Esophagus squamous epithelium (tissue), 5 donors: ENCODE results near the gene MED7. TPM values are rescaled to one million over a fixed set of nuclear protein-coding genes. Genes with fewer than 3 reads are reported as not detected.

Source experiments
- DNase-seq: peaks from one replicate; lab custom pipeline; 2025; lab: John Stamatoyannopoulos, UW
- H3K27ac ChIP-seq, 4 donors: fragments of 200-600 bp; sonication (generic); one replicate each; pipeline ENCODE4 v1.5.1; 2016 to 2019; ENCODE audit warnings: mild to moderate bottlenecking in 1 of 4
- H3K27me3 ChIP-seq, 4 donors: fragments of 200-600 bp; sonication (generic); 1 replicate in 3 of 4; 2 replicates in 1 of 4; pipeline versions ENCODE4 v1.5.1 to v1.6.0; 2017 to 2021; ENCODE audit warnings: antibody characterized with exemption in 1 of 4
- H3K36me3 ChIP-seq, 3 donors: fragments of 200-600 bp; sonication (generic); one replicate each; pipeline ENCODE4 v1.5.1; 2016 to 2019
- H3K4me1 ChIP-seq, 3 donors: fragments of 200-600 bp; sonication (generic); one replicate each; pipeline ENCODE4 v1.5.1; 2017 to 2019
- H3K4me3 ChIP-seq, 4 donors: fragments of 200-600 bp; sonication (generic); 1 replicate in 3 of 4; 2 replicates in 1 of 4; pipeline ENCODE4 v1.5.1; 2016 to 2019; ENCODE audit warnings: mild to moderate bottlenecking in 2 of 4, moderate library complexity in 1 of 4
- H3K9me3 ChIP-seq, 3 donors: fragments of 200-600 bp; sonication (generic); one replicate each; pipeline ENCODE4 v1.5.1; 2016 to 2019
- CTCF ChIP-seq, 6 experiments: fragments of 450-650 bp in 4 of 6; fragments of 200-600 bp in 2 of 6; sonication (generic) in 2 of 6; IDR thresholded peaks; one replicate each; pipeline ENCODE4 v1.5.1; 2016 to 2019; ENCODE audit warnings: antibody characterized with exemption in 6 of 6, mild to moderate bottlenecking in 4 of 6, moderate library complexity in 4 of 6
- POLR2A ChIP-seq, 4 donors: fragments of 450-650 bp; IDR thresholded peaks; one replicate each; pipeline ENCODE4 v1.6.1; 2017; ENCODE audit warnings: antibody characterized with exemption in 4 of 4, mild to moderate bottlenecking in 4 of 4, moderate library complexity in 3 of 4
- WGBS, 2 donors: methylation state at CpG; one replicate each; pipeline ENCODE4 v1.1.5; 2018; 5-methylcytosine and 5-hydroxymethylcytosine counted together
- intact Hi-C: fragments of 100-400 bp; cut with DNase I; formaldehyde crosslinking; loops from one replicate; pipeline ENCODE4 v1.15.0; 2022
- total RNA-seq, 4 donors: library from RNA; depleted of rRNA; stranded (reverse); fragments of >200 nt; gene quantifications; one replicate each; pipeline ENCODE4 v1.1.0, GENCODE V29; 2016
- donor health status: DM: yes; HTN: yes; CAD: no.

MED7 gene
- total RNA-seq, 4 donors from 2014 or later, result 4.7 to 8.3 (median 6.9) TPM

DNA sequence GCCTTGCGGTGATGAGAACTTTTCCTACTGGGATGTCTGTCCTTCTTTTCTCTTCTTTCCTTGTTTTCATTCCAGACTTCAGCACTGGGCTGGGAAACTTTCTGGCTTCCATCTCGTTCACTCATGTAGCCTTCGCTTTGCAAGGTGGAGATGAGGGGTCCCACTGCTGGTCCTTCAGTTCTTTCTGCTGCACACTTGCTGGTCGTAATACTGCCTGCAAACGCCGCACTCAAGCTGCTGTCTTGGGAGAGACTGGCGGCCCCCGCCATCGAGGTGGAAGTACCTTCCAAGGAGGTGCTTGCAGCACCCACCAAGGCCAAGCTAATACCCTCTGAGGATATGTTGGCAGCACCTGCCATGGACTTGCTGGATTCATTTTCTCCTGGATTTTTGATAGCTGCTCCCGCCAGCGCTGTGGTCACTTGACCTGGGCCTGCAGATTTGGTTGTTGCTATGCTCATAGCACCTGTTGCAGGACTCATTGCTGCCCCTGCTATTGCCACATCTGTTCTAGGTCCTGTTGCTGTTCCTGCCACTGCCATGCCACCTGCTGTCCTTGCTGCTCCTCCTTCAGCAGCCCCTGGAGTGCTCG is 20.4 kb upstream of the MED7 start:
- no peak for TF ChIP-seq POLR2A (IDR thresholded peaks at IDR 0.05)
- no peak for TF ChIP-seq CTCF (IDR thresholded peaks at IDR 0.05)

DNA sequence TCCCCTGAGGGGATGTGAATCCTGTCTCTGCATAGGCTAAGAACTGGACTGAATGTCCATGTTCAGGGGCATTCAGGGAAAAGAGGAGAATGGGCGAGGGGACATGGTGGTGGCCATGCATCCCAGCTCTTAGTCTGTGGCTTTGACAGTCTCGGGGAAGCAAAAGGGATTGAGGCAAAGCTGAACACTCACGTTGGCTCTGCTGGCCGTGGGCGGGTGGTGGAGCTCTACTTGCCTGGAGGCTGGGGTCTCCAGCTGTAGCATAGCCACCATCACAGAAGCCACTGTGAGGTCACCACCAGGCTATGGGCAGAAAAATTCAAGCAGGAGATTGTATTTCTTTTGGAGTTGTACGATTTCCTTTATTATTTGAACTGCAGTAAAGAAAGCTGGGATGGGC is 19.3 kb upstream of the MED7 start:
- H3K4me1 ChIP-seq, result no peaks in the 10 kb centered on the region
- no peaks in the 10 kb centered on the region for H3K36me3 ChIP-seq
- no peak overlapping the region for H3K27ac ChIP-seq
- intact Hi-C loops, result no loop called here
- TF ChIP-seq POLR2A (IDR thresholded peaks at IDR 0.05) (no peak), CTCF (IDR thresholded peaks at IDR 0.05) (no peak)
- DNase-seq, result no peak
- peaks cover 0 to 14% (median 0%) of the 10 kb centered on the region in 4 donors for H3K27me3 ChIP-seq
- H3K4me3 ChIP-seq, result no peak overlapping the region
- 75 to 78% methylated on average over 2 to 6 of the region's 6 CpGs for WGBS, 2 donors
- no peaks in the 10 kb centered on the region for H3K9me3 ChIP-seq

More for the DNA sequence above, 20.4 kb upstream of the MED7 start:
- no peaks in the 10 kb centered on the region for H3K4me1 ChIP-seq
- intact Hi-C loops, result no loop called here
- no peak overlapping the region for H3K27ac ChIP-seq
- H3K27me3 ChIP-seq, result peaks cover 0 to 14% (median 0%) of the 10 kb centered on the region in 4 donors
- H3K4me3 ChIP-seq, result no peak overlapping the region
- no peak for DNase-seq
- 77 to 80% methylated on average over 3 to 6 of the region's 12 CpGs for WGBS, 2 donors
- no peaks in the 10 kb centered on the region for H3K36me3 ChIP-seq
- no peaks in the 10 kb centered on the region for H3K9me3 ChIP-seq

DNA sequence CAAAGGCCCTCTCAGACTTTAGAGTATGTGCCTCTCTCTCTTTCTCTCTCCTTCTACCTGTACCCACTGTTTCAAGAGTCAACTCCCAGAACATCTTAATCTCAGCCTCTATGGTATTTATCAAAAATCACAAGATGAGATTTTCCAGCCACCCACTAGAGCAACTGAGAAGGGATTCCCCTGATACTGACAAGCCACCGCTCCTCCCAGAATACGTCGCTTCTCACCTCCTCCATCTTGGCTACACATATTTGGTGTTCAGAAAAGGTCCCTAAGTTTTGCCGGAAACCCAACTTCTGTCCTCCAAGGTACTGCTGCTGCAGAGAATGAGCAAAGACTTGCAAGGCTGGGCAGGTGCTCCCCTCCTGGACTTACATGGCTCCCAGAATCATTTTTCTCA is 17.3 kb upstream of the MED7 start:
- Histone ChIP-seq H3K9me3 (no peaks in the 10 kb centered on the region), H3K4me3 (no peak overlapping the region), H3K4me1 (no peaks in the 10 kb centered on the region), H3K36me3 (no peaks in the 10 kb centered on the region), H3K27ac (no peak overlapping the region), H3K27me3 (peaks cover 0 to 4% (median 0%) of the 10 kb centered on the region in 4 donors)
- TF ChIP-seq POLR2A (IDR thresholded peaks at IDR 0.05), result no peak
- TF ChIP-seq CTCF (IDR thresholded peaks at IDR 0.05), result no peak
- WGBS, 2 donors, result 83 to 84% methylated on average over 4 of the region's 4 CpGs
- intact Hi-C loops, result no loop called here
- no peak for DNase-seq

GRCh38 chr5:157159209-157159751 is 16.6 kb upstream of the MED7 start:
- TF ChIP-seq CTCF (IDR thresholded peaks at IDR 0.05) (no peak), POLR2A (IDR thresholded peaks at IDR 0.05) (no peak)
- 81 to 84% methylated on average over 6 of the region's 6 CpGs for WGBS, 2 donors
- no peak overlapping the region for H3K27ac ChIP-seq
- no peak overlapping the region for H3K4me3 ChIP-seq
- H3K9me3 ChIP-seq, result no peaks in the 10 kb centered on the region
- H3K36me3 ChIP-seq, result no peaks in the 10 kb centered on the region
- no peaks in the 10 kb centered on the region for H3K4me1 ChIP-seq
- H3K27me3 ChIP-seq, result peaks cover 0 to 4% (median 0%) of the 10 kb centered on the region in 4 donors
- intact Hi-C loops, result loop anchor here (10.0 kb wide), 1 partner anchor 166 kb away; no protein-coding TSS in a partner anchor
- no peak for DNase-seq

GRCh38 chr5:157157293-157157891 is 14.7 kb upstream of the MED7 start:
- intact Hi-C loops, result loop anchor here (10.0 kb wide), 1 partner anchor 167 kb away; no protein-coding TSS in a partner anchor
- H3K4me1 ChIP-seq, result no peaks in the 10 kb centered on the region
- TF ChIP-seq POLR2A (IDR thresholded peaks at IDR 0.05) (no peak), CTCF (IDR thresholded peaks at IDR 0.05) (no peak)
- H3K36me3 ChIP-seq, result no peaks in the 10 kb centered on the region
- 36 to 69% methylated on average over 1 of the region's 1 CpG for WGBS, 2 donors
- no peak overlapping the region for H3K4me3 ChIP-seq
- no peaks in the 10 kb centered on the region for H3K9me3 ChIP-seq
- no peaks in the 10 kb centered on the region for H3K27me3 ChIP-seq
- no peak for DNase-seq
- no peak overlapping the region for H3K27ac ChIP-seq
